Eye (tissue), 1 donor: ENCODE results near the gene MDC1.
"Not testable (repeated sequence)": the region's sequence is repeated elsewhere in the genome, so short reads cannot be mapped to it uniquely, and the experiment has no call there.

ENCODE experiments used
- DNase-seq: peaks from one replicate; pipeline ENCODE4 v3.0.0-alpha.2; 2015

The MDC1 gene

GRCh38 chr6:30678964-30679726 lies 37.9 kb downstream of the MDC1 start:
- peak; percentile 93 for DNase-seq

GRCh38 chr6:30676660-30677285 lies 40.3 kb downstream of the MDC1 start:
- DNase-seq: no peak

GRCh38 chr6:30672445-30673253 lies 44.4 kb downstream of the MDC1 start, which contains the start of gene DHX16:
DHX16 (minus strand) TSS chr6:30673006; CDS start chr6:30672841, 165 bp downstream.
- peak; percentile 99 for DNase-seq

GRCh38 chr6:30670760-30671527 lies 46.1 kb downstream of the MDC1 start:
- DNase-seq: no peak

GRCh38 chr6:30666300-30666699 lies 50.8 kb downstream of the MDC1 start:
- DNase-seq: not testable (repeated sequence)

- no peak for DNase-seq
Observed at GRCh38 chr6:30664994-30665767, 51.9 kb downstream of the MDC1 start.

GRCh38 chr6:30657922-30658321 lies 59.2 kb downstream of the MDC1 start:
- DNase-seq: not testable (repeated sequence)

- no peak for DNase-seq
Observed at GRCh38 chr6:30657454-30657853, 59.6 kb downstream of the MDC1 start.

- DNase-seq: no peak
Observed at GRCh38 chr6:30656513-30656912, 60.6 kb downstream of the MDC1 start.

- no peak for DNase-seq
Observed at GRCh38 chr6:30655743-30656094, 61.4 kb downstream of the MDC1 start.

GRCh38 chr6:30654798-30655742 lies 62.0 kb downstream of the MDC1 start:
- DNase-seq: no peak

- no peak for DNase-seq
Observed at GRCh38 chr6:30651143-30651542, 65.9 kb downstream of the MDC1 start.
